Upper lobe of left lung (tissue), 6 donors: ENCODE data around the gene HAO2. TPM values are rescaled to one million over a fixed set of nuclear protein-coding genes. Genes with fewer than 3 reads are reported as not detected.

Experiments used
- ATAC-seq, 2 donors: fragments of 200-7000 bp; cut with Tn5 transposase; one replicate each; pipeline ENCODE4 v1.9.1; 2022; ENCODE audit warnings: mild to moderate bottlenecking in 2 of 2, moderate library complexity in 2 of 2; ENCODE audit not compliant: low FRiP score in 2 of 2
- DNase-seq, 2 donors: peaks; one replicate each; pipeline ENCODE4 v3.0.0-alpha.2; 2019 to 2020
- H3K27ac ChIP-seq, 4 donors: fragments of 200-600 bp; sonication (generic); one replicate each; pipeline ENCODE4 v1.5.1; 2016 to 2019
- H3K27me3 ChIP-seq, 4 donors: fragments of 200-600 bp; sonication (generic); one replicate each; pipeline ENCODE4 v1.5.1; 2017 to 2019
- H3K36me3 ChIP-seq, 4 donors: fragments of 200-600 bp; sonication (generic); one replicate each; pipeline ENCODE4 v1.5.1; 2016 to 2019
- H3K4me1 ChIP-seq, 4 donors: fragments of 200-600 bp; sonication (generic); one replicate each; pipeline ENCODE4 v1.5.1; 2018 to 2019
- H3K4me3 ChIP-seq, 4 donors: fragments of 200-600 bp; sonication (generic); one replicate each; pipeline ENCODE4 v1.5.1; 2017 to 2019; ENCODE audit warnings: mild to moderate bottlenecking in 2 of 4, moderate library complexity in 1 of 4
- H3K9me3 ChIP-seq, 4 donors: fragments of 200-600 bp; sonication (generic); one replicate each; pipeline ENCODE4 v1.5.1; 2018 to 2019
- EP300 ChIP-seq, 4 donors: sonication (generic); formaldehyde crosslinking; IDR thresholded peaks; one replicate each; pipeline ENCODE4 v1.5.1; 2017; ENCODE audit warnings: antibody characterized with exemption in 4 of 4, control low read depth in 2 of 4
- POLR2A ChIP-seq, 4 donors: fragments of 450-650 bp; IDR thresholded peaks; one replicate each; pipeline ENCODE4 v1.5.1; 2016 to 2017; ENCODE audit warnings: antibody characterized with exemption in 4 of 4, mild to moderate bottlenecking in 2 of 4
- POLR2AphosphoS5 ChIP-seq, 2 donors: sonication (generic); formaldehyde crosslinking; IDR thresholded peaks; one replicate each; pipeline ENCODE4 v1.5.1; 2017; ENCODE audit warnings: antibody characterized with exemption in 2 of 2
- WGBS, 2 donors: methylation state at CpG; one replicate each; pipeline ENCODE4 v1.1.5; 2017 to 2018; 5-methylcytosine and 5-hydroxymethylcytosine counted together
- total RNA-seq, 6 donors: library from RNA; depleted of rRNA in 4 of 6; stranded (reverse); fragments of >200 nt in 4 of 6; gene quantifications; one replicate each; pipeline versions ENCODE4 v1.1.0 to v1.2.1, GENCODE V29; 2016 to 2021
- TF ChIP-seq, protein P1 (sequence below), 6 experiments: fragments of 450-650 bp in 4 of 6; fragments of 200-600 bp in 2 of 6; sonication (generic) in 2 of 6; IDR thresholded peaks; one replicate each; pipeline ENCODE4 v1.5.1; 2016 to 2019; ENCODE audit warnings: antibody characterized with exemption in 6 of 6
- donor health status: DM: no; HTN: no; CAD: no; lungs with moderate emphysema.
- donor health status: DM: no; HTN: yes; CAD: no; lungs with severe emphysema.

Gene HAO2
- total RNA-seq, 6 donors from 2014 or later, result 0.30 to 1.0 TPM; not detected in 4

DNA sequence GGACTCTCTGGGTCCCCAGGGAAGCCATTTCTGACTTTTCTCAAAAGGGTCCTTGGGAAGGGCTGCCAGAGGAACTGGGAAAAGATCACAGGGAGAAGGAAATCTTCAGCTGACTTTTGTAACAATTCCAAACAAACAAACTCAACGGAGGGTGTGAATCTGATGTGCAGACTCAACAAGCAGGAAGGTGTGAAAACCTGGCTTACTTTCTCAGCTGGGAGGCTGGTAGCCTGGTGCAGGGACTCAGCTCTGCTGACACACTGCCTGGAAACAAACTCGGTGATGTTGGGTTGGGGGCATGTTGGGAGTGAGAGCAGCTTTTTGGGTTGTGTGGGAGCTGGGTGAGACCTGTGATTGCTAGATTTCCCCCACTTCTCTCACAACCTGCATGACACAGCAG is 36.2 kb downstream of the HAO2 start:
- Histone ChIP-seq H3K27ac (no peak overlapping the region), H3K9me3 (no peaks in the 10 kb centered on the region), H3K4me3 (no peak overlapping the region), H3K27me3 (no peaks in the 10 kb centered on the region), H3K36me3 (no peaks in the 10 kb centered on the region), H3K4me1 (no peaks in the 10 kb centered on the region)
- ATAC-seq (no peak), DNase-seq (no peak)
- 19 to 37% methylated on average over 2 of the region's 2 CpGs for WGBS, 2 donors
- TF ChIP-seq POLR2AphosphoS5 (IDR thresholded peaks at IDR 0.05), result no peak
- TF ChIP-seq, protein P1, sequence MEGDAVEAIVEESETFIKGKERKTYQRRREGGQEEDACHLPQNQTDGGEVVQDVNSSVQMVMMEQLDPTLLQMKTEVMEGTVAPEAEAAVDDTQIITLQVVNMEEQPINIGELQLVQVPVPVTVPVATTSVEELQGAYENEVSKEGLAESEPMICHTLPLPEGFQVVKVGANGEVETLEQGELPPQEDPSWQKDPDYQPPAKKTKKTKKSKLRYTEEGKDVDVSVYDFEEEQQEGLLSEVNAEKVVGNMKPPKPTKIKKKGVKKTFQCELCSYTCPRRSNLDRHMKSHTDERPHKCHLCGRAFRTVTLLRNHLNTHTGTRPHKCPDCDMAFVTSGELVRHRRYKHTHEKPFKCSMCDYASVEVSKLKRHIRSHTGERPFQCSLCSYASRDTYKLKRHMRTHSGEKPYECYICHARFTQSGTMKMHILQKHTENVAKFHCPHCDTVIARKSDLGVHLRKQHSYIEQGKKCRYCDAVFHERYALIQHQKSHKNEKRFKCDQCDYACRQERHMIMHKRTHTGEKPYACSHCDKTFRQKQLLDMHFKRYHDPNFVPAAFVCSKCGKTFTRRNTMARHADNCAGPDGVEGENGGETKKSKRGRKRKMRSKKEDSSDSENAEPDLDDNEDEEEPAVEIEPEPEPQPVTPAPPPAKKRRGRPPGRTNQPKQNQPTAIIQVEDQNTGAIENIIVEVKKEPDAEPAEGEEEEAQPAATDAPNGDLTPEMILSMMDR (IDR thresholded peaks at IDR 0.05), result no peak
- TF ChIP-seq POLR2A (IDR thresholded peaks at IDR 0.05), result no peak

DNA sequence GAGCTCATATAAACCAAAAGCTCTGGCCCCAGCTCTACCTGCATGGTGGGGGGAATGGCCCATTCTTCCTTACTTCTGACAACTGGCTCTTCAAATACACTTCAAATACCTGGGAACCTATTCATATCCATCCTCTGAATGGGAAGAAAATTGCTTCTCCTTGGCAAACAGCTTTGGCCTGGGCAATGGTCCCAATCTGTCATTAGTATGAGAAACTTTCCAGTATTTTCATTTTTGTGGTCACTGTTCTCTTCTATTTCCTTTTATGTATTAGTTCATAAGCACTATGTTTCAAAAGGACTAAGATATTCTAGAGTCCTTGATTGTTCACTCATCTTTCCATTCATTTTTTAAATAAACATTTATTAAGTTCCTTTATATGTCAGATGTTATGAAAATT is 41.1 kb downstream of the HAO2 start:
- H3K27me3 ChIP-seq, result no peaks in the 10 kb centered on the region
- no peaks in the 10 kb centered on the region for H3K4me1 ChIP-seq
- H3K36me3 ChIP-seq, result no peaks in the 10 kb centered on the region
- ATAC-seq (no peak), DNase-seq (no peak)
- no peak overlapping the region for H3K4me3 ChIP-seq
- no peak overlapping the region for H3K27ac ChIP-seq
- TF ChIP-seq EP300 (IDR thresholded peaks at IDR 0.05) (no peak), POLR2A (IDR thresholded peaks at IDR 0.05) (no peak), POLR2AphosphoS5 (IDR thresholded peaks at IDR 0.05) (no peak)
- TF ChIP-seq, protein P1 (IDR thresholded peaks at IDR 0.05), result no peak
- H3K9me3 ChIP-seq, result no peaks in the 10 kb centered on the region

DNA sequence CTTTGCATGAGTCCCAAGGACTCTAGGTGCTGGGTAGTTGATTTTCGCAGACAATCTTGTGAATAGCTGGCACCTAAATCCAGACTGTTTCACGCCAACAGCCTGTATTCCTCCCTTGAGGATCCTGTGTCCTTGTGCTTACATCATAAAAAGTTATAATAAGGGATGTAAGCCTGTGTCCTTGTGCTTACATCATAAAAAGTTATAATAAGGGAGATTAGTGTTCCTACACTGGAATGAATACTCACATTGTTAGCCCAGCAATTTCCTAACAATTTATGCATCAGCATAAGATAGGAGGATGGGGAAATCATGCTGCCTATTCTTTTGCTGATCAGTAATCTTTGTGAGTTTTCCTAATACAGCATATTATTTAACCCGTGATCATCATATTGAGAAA is 42.4 kb downstream of the HAO2 start:
- ATAC-seq, result no peak
- no peak for DNase-seq
- Histone ChIP-seq H3K27me3 (no peaks in the 10 kb centered on the region), H3K36me3 (no peaks in the 10 kb centered on the region), H3K4me1 (no peaks in the 10 kb centered on the region), H3K9me3 (no peaks in the 10 kb centered on the region), H3K4me3 (no peak overlapping the region), H3K27ac (no peak overlapping the region)
- TF ChIP-seq POLR2A (IDR thresholded peaks at IDR 0.05) (no peak), EP300 (IDR thresholded peaks at IDR 0.05) (no peak), POLR2AphosphoS5 (IDR thresholded peaks at IDR 0.05) (no peak)
- TF ChIP-seq, protein P1 (IDR thresholded peaks at IDR 0.05), result no peak
- WGBS, 2 donors, result 83 to 93% methylated on average over 3 of the region's 3 CpGs

DNA sequence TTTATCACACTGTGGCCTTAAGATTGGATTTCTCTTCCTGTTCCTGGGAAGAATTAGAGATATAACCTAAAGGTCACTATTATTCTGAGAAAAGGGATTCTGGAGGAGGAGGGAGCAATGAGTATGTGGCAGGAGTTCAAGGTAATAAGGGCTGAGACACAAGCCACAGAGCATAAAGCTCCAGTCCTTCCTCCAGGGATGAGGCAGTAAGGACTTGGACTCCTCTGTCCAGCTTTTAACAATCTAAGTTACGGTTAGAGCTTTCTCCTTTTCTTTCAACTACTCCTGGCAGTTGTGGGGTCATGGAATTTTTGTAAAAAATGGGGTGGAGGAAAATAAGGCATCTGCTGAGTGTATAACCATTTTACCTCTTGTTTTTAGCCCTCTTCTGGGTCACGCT is 46.4 kb downstream of the HAO2 start, which contains the start of gene HSD3B2:
Gene HSD3B2 (plus strand): TSS at position 201 of the 400 bp plus-strand sequence. CDS start 270 bp downstream, outside the sequence.
- Histone ChIP-seq H3K4me3 (no peak within 1 kb of the TSS), H3K36me3 (no peaks in the 10 kb centered on the region), H3K9me3 (no peaks in the 10 kb centered on the region), H3K27ac (no peak within 1 kb of the TSS), H3K4me1 (no peaks in the 10 kb centered on the region), H3K27me3 (no peaks in the 10 kb centered on the region)
- ATAC-seq (no peak), DNase-seq (no peak)
- 78 to 81% methylated on average over 2 of the region's 2 CpGs for WGBS, 2 donors
- no peak for TF ChIP-seq EP300 (IDR thresholded peaks at IDR 0.05)
- TF ChIP-seq, protein P1 (IDR thresholded peaks at IDR 0.05), result no peak
- TF ChIP-seq POLR2AphosphoS5 (IDR thresholded peaks at IDR 0.05), result no peak
- no peak for TF ChIP-seq POLR2A (IDR thresholded peaks at IDR 0.05)

DNA sequence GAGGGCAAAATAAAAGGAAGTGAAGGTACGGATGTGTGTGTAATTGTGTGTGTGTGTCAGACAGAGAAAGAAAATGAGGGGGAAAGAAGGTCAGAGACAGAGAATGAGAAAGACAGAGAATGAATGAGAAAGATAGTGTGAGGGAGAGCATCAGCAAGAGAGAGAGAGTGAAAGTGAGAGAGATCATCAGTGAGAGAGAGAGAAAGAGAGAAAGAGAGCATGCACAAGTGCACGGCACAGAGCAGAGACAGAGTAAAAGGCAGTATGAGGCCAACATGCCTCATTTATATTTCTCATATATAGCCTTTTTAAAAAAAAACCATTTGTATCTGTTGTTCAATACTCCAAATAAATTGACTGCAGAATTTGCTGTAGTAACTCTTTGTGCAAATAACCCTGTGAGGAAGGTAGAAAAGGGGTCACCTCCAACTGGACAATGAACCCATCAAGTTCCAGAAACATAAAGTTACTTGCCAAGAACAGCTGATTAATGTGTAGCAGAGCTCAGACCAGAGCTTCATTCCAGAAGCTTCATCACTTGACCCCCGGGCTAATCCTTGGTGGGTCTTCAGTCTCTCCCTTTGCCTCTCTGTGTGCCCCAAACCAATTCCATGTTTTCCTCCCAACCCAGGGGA is 47.5 kb downstream of the HAO2 start:
- Histone ChIP-seq H3K36me3 (no peaks in the 10 kb centered on the region), H3K4me3 (no peak overlapping the region), H3K27ac (no peak overlapping the region), H3K4me1 (no peaks in the 10 kb centered on the region), H3K27me3 (no peaks in the 10 kb centered on the region), H3K9me3 (no peaks in the 10 kb centered on the region)
- no peak for TF ChIP-seq POLR2A (IDR thresholded peaks at IDR 0.05)
- TF ChIP-seq, protein P1 (IDR thresholded peaks at IDR 0.05), result no peak
- TF ChIP-seq POLR2AphosphoS5 (IDR thresholded peaks at IDR 0.05), result no peak
- TF ChIP-seq EP300 (IDR thresholded peaks at IDR 0.05), result no peak
- ATAC-seq (no peak), DNase-seq (no peak)
- WGBS, 2 donors, result 66 to 79% methylated on average over 3 of the region's 3 CpGs
